Stimulated activated CD8-positive, alpha-beta memory T cell treated with anti-CD3 and anti-CD28 coated beads, Interleukin-12 subunit alpha, Interleukin-12 subunit beta, amount 100 ng/mL, for 1 hour (primary cell): ENCODE results near the gene ERBB4.

Experiments
- DNase-seq: peaks from one replicate; pipeline ENCODE4 v3.0.0-alpha.2; 2020; ENCODE audit warnings: low read depth

ERBB4 gene

GRCh38 chr2:212538305-212539071 is at the start of gene ERBB4:
Gene ERBB4, minus strand, starts transcription at chr2:212538802. Its CDS starts 272 bp downstream, at chr2:212538530.
- DNase-seq, result no peak

GRCh38 chr2:212580117-212580516 is 41.5 kb upstream of the ERBB4 start:
- DNase-seq, result no peak

GRCh38 chr2:212556296-212556695 is 17.7 kb upstream of the ERBB4 start:
- no peak for DNase-seq

DNA sequence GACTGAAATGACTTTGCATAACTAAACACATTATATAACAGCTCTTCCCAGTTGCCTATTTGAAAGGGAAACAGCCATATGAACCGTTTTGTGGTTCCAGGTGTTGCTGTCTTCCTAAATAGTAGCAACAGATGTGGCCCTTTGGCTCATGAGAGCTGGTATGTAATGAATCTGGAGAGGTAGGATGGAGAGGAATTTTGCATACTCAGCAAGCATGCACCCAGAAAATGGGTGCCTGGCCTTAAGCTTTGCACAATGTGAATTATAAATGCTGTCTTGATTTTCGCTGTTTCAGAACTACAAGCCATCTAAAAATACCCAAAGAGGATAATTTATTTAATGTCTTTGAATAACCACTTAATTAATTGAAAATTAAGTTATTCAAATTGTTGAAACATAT is 15.6 kb upstream of the ERBB4 start:
- DNase-seq, result no peak

- DNase-seq, result no peak
Observed at GRCh38 chr2:212549941-212550340, 11.3 kb upstream of the ERBB4 start.

GRCh38 chr2:212549463-212549862 is 10.9 kb upstream of the ERBB4 start:
- no peak for DNase-seq

DNA sequence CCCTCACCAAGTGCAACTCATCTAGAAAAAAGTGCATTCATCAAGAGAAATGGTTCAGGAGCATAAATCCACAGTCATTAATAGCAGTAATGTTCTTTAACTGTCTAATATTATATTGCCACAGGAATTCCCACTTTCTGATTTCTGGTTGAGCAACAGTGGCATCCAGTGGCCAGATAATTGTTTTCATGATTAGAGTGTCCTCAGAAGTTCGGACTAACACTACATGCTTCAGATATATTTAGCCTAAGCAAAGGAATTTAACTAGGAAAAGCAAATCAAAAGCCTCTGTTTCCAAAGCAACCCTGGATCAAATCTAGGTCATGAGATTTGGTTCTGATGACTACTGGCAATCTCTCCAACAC is 9.8 kb upstream of the ERBB4 start:
- DNase-seq, result no peak

DNA sequence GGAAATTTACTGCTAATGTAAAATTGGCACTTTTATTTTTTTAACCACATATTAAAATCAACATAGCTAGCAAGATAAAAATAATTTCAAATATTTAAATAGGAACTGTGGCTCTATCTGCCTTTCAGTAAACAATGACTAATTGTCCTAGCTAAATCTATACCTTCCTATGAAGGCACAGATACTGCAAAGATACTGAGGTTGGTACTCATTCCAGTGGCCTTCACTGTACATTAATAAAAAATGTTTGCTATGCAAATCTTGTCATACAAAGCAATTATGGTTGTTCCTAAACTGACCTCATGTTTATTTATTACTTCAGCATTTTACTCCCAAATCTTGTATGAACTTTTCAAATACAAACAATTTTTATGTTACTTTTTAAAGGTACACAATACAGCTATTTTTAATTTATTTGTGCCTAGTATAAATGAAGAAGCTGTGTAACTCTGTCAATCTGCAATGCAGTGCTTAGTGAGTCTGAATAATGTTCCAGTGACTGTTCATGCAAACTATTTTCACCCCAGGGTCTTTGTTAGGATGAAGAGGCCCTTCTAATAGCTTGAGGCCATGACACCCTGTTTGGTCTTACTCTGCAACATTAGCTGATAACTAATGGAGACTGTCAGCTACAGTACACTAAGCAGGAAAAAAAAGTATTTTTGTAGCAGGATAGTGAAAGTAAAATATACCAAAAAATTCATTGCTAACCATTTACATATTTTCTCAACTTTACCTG is 9.3 kb upstream of the ERBB4 start:
- no peak for DNase-seq

GRCh38 chr2:212546669-212547068 is 8.1 kb upstream of the ERBB4 start:
- no peak for DNase-seq

DNA sequence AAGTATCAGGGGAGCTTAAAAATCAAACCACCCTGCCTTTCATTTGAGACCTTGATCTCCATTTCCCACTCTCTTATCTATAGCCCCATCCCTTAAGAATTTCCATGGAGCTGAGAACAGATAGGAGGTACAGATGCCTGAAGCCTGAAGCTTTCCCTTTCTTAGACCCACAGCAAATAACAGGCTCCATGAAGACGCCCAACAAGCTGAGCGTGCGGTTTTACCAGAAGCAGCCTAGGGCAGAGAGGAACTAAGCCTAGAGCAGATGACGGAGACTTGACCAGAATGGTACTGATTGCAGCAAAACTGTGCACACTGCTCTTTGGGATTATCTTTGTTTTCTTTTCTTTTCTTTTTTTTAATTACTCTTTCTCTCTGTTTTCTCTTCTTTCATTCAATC is 1.7 kb upstream of the ERBB4 start:
- DNase-seq, result no peak

DNA sequence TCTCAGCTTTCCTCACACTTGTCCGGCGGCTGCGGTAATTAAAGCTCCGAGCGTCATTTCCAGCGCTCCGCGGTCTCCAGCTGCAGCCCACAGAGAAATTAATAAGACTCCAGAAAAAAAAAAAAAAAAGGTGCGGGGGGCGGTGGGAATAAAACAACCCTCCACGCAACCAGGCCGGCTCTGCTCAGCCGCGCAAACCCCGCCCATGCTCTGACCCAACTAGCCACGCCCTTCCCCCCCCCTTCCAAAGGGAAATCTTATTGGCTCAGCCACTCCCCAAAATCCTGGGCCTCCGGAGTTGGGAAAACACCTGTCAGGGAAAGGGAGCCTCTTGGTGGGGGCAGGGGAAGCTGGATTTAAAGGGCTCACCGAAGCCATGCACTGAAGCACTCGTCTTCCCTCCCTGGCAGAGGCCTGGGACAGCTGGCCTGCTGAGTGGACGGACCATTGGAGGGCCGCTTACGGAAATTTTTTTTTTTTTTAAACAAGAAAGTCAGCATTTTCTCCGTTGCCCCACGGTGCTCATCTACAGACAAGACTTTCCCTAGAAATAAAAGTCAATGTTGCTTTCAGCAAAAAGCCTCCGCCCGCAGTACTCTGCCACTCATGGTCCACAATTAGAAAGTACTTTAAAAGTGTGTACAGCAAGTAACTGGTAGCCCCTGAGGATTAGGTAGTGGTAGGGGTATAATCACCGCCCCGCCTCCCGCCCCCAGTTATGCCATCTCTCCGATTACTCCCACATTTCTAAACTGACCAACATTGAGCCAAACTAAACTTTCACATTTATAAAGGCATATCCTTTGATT is 674 bp upstream of the ERBB4 start:
- no peak for DNase-seq

GRCh38 chr2:212537726-212538304 is 787 bp downstream of the ERBB4 start:
- DNase-seq, result no peak

- no peak for DNase-seq
Observed at GRCh38 chr2:212536817-212537725, 1.5 kb downstream of the ERBB4 start.

DNA sequence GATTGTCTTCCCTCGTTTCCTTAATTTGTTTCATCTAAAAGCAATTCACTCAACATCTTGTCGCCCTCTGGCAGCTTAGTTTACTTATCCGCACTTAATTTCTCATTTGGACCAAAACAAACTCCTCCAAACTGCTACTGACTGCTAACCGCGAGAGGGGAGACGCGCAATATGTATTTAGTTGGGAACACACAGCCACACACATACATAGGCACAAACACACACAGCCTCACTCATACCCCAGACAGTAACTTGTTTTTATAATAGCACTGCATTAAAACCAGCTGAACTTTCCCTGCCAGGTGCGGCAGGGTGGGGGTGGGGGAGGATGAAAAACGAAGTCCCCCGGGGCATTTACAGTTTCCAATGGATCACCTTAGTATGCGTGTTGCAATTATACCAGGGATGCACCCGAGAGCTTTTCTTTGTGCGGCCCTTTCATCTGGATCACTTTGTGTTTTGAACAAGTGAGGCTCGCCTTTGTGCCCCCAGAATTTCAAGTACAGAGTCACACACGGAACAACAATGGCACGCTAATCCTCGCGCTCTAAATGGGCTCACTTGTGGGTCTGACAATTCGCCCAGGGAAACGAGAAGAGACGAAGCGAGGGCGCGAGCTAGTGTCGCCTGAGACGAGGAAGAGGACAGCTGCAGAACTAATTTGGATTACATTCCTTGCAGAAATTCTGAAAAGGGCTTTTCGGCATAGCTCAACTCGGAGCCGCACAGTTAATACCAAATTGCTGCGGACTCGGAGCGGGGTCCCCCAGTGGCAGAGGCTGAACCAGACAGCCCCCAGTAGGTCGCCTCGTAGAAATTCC is 2.4 kb downstream of the ERBB4 start:
- DNase-seq, result no peak

DNA sequence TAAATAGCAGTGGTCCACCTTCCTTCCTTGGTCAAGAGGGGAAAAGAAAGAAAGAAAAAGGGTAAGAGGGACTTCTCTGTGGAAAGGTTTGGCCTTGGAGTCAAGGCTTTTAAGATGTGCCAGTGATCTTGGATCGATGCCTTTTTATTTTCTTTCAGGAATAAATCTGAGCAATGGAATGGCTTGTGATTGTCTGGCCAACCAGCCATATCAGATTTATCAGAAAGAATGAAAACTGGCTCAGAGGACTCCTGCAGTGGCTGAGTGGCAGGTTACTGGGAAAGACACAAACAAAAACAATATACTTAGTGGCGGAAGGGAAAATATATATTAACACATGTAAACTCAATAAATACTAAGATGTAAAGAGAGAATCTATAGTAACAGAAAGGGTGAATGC is 4.3 kb downstream of the ERBB4 start:
- DNase-seq, result no peak

DNA sequence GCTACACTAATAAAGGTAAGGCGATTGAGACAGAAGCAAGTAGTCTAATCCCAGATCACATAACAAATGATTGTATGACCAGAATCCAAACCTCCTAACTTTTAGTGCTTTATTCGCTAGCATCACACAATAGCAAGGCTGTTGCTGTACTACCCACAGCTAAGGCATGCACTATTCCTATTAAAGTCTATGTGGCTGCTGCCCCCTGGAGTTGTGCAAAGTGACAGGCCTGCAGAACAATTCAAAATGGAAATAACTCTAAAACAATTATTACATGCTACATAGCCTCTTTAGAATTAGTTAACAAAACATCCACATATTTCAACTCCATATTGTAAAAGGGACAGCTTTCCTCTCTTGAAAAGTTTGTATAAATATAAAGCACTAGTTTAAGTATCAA is 6.0 kb downstream of the ERBB4 start:
- DNase-seq, result no peak

DNA sequence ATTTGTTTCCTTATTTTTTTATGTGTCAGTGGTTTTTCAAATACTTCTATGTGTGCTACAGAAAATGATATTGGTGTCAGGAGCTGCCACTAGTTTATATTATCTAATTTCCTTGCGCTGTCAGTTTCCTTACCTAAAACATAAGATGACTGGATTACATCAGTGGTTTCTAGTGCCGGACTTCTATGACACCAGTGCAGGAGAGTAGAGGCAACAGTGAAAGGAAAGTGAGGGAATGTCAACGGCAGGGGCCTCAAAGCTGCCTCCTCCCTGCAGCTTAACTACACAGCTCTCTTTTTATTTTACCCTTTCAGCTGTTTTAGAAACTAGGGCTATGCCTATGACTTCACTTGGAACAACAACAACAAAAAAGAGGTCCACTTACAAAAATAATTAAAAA is 6.5 kb downstream of the ERBB4 start:
- DNase-seq, result no peak

GRCh38 chr2:212531499-212531898 is 7.1 kb downstream of the ERBB4 start:
- DNase-seq, result no peak

DNA sequence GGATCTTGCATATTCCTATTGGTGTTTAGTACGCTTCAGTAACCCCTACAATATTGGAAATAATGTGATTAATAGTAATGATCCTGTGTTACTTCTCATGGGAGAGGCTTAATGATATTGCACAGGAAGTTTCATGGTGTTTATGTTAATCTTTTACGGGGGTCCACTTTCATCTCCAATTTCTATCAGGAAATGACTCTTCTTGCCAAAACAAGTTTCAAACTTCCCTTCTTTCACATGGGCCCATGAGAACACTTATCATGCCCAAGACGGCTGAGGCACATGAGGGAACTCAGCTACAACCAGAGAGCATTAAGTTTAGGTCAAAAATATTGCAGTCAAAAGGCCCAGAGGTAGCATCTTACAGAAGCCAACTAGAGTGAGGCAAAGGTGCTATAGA is 7.6 kb downstream of the ERBB4 start:
- no peak for DNase-seq

DNA sequence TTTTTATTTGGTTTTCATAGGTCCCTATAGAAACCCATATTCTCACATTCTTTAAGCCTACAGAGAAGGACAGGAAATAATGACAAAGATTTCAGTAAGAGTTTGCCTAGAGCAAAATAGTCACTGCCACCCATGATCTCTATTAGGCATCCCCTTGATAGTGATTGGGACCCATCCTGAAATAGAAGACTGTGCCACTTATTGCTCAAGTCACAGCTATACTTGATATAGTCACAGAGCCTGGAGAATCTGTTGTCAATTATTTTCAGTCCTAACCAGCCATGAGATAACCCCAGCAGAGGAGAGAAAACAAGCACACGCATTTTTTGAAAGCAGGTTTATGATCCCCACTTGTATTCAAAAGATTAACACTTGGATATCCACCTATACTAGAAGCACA is 8.2 kb downstream of the ERBB4 start:
- no peak for DNase-seq
